Bronchial epithelial cell (primary cell): Measurements from ENCODE around the gene LCN2. TPM values are rescaled to one million over a fixed set of nuclear protein-coding genes. Genes with fewer than 3 reads are reported as not detected.

ENCODE experiments used
- DNase-seq: peaks from one replicate; pipeline ENCODE4 v3.0.0-alpha.2; 2010; ENCODE audit warnings: low read depth
- FAIRE-seq: peaks from 2 replicates; lab custom pipeline; 2011; peaks lifted over from hg19 to GRCh38; lab: Jason Lieb, UNC
- H3K27me3 ChIP-seq: 2 replicates; pipeline ENCODE4 v1.5.1; 2011; ENCODE audit warnings: low read length; ENCODE audit not compliant: control insufficient read depth, insufficient read depth
- H3K36me3 ChIP-seq: 2 replicates; pipeline ENCODE4 v1.5.1; 2011; ENCODE audit warnings: low read length; ENCODE audit not compliant: control insufficient read depth, insufficient read depth
- H3K4me3 ChIP-seq: 2 replicates; pipeline ENCODE4 v1.5.1; 2011; ENCODE audit warnings: mild to moderate bottlenecking, low read depth, low read length, control low read depth
- total RNA-seq: library from RNA; depleted of rRNA; stranded (reverse); fragments of >200 nt; gene quantifications from 2 replicates; pipeline ENCODE4 v1.2.1, GENCODE V29; 2014
- TF ChIP-seq, protein P1 (sequence below): IDR thresholded peaks from 2 replicates; pipeline ENCODE4 v1.5.1; 2011; ENCODE audit warnings: mild to moderate bottlenecking, moderate library complexity, low read length, control low read depth, inconsistent platforms; ENCODE audit not compliant: insufficient read depth, severe bottlenecking

The LCN2 gene
- total RNA-seq, 1 donor from 2014 or later, result 48.4 TPM

DNA sequence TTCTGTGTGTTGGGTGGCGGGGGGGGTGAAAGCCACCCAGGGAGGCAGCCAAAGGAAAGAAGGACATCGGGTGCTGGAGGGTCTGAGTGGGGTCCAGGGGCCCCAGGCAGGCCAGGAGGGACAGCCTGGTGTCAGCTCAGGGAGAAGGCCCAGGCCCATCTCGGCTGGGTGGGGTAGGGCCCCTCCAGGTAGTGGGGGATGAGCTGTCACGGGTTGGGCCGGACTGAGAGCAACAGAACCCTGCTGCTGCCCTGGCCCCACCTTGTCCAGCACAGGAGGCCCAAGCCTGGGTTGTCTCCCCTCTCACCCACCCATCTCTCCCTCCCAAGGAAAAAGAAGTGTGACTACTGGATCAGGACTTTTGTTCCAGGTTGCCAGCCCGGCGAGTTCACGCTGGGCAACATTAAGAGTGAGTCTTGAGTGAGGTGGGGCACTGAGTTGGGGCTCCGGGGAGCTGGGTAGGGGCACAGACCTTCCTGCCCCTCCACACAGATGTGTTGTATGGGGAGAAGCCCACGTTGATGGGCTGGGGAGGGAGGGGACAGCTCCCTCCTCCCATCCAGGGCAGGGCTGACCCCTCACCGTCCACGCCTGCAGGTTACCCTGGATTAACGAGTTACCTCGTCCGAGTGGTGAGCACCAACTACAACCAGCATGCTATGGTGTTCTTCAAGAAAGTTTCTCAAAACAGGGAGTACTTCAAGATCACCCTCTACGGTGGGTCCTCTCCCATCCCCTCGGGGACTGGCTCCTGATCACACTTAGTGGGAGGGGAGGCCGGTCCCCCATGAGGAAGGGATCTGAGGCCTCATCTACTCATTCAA is 2.3 kb downstream of the LCN2 start:
- Histone ChIP-seq H3K27me3 (no peaks in the 10 kb centered on the region), H3K4me3 (no peak overlapping the region), H3K36me3 (no peaks in the 10 kb centered on the region)
- TF ChIP-seq, protein P1, sequence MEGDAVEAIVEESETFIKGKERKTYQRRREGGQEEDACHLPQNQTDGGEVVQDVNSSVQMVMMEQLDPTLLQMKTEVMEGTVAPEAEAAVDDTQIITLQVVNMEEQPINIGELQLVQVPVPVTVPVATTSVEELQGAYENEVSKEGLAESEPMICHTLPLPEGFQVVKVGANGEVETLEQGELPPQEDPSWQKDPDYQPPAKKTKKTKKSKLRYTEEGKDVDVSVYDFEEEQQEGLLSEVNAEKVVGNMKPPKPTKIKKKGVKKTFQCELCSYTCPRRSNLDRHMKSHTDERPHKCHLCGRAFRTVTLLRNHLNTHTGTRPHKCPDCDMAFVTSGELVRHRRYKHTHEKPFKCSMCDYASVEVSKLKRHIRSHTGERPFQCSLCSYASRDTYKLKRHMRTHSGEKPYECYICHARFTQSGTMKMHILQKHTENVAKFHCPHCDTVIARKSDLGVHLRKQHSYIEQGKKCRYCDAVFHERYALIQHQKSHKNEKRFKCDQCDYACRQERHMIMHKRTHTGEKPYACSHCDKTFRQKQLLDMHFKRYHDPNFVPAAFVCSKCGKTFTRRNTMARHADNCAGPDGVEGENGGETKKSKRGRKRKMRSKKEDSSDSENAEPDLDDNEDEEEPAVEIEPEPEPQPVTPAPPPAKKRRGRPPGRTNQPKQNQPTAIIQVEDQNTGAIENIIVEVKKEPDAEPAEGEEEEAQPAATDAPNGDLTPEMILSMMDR, result no peak
- FAIRE-seq (no peak), DNase-seq (no peak)

DNA sequence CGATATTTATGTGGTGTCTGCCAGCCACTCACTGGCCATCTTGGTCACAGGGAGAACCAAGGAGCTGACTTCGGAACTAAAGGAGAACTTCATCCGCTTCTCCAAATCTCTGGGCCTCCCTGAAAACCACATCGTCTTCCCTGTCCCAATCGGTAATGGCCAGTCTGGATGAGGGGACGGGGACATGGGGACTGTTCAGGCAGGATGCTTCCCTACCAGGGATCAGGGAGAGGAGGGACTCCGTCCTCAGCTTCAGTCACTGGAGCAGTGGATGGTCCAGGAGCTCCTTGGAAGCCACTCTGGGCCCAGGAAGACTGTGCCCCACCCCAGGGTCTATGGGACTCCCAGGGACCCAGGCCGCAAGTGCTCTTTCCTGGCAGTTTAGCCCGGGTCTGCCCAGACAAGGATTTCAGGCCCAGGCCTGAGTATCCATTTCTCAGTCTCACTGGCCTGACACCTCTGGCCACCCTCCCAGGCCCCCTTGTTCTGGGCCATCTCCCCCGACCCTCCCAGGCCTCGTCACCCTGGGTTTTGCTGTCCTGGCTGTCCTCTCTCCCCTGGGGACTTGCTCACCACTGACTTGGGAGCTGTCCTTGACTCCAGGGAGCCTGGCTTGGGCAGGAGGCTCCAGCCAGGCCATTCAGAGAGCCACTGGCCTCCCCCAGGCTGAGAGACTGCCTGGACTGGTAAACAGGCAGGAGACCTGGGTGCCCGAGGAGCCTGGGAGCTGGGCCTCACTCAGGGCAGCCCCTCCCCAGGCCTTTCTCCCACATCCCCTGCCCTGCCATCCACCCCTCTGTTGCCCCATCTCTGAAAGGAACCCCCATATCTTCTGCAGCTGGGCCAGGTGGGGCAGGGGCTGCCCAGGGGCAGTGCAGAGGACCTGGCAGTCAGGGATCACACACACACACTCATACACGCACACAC is 3.1 kb downstream of the LCN2 start:
- Histone ChIP-seq H3K27me3 (no peaks in the 10 kb centered on the region), H3K36me3 (no peaks in the 10 kb centered on the region), H3K4me3 (no peak overlapping the region)
- DNase-seq (no peak), FAIRE-seq (no peak)
- TF ChIP-seq, protein P1, result no peak

DNA sequence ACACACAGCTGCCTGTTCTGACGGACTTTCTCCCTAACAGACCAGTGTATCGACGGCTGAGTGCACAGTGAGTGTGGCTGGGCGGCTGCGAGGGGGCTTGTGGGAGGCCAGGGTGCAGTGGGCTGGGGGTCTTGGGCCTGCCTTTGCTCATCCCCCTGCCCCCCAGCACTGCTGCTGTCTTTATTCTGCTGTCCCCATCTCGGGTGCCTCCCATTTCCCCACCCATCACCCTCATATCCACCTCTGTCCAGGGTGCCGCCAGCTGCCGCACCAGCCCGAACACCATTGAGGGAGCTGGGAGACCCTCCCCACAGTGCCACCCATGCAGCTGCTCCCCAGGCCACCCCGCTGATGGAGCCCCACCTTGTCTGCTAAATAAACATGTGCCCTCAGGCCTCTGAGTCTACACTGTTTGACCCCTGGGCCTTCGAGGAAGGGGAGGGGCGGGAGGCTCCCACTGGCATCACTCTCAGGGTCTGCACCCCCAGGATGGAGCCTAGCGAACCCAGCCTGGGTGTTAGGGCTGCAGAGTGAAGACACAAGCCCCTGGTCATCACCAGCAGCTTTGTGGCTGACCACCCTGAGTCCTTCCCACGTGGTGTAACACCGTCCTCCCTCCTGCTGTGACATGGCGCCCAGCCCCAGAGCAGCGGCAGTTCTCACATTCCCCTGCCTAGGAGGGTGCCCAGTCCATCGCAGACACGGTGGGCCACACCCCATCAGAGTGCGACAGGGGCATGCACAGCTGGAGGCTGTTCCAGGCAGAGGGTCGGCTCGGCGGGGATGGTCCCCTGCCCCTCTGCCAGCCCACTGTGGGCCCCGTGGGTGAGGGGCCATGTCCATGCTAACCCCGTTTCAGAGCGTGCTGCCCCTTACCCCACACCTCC is 4.0 kb downstream of the LCN2 start:
- Histone ChIP-seq H3K27me3 (no peaks in the 10 kb centered on the region), H3K36me3 (no peaks in the 10 kb centered on the region), H3K4me3 (no peak overlapping the region)
- no peak for FAIRE-seq
- TF ChIP-seq, protein P1, result no peak
- DNase-seq, result no peak

DNA sequence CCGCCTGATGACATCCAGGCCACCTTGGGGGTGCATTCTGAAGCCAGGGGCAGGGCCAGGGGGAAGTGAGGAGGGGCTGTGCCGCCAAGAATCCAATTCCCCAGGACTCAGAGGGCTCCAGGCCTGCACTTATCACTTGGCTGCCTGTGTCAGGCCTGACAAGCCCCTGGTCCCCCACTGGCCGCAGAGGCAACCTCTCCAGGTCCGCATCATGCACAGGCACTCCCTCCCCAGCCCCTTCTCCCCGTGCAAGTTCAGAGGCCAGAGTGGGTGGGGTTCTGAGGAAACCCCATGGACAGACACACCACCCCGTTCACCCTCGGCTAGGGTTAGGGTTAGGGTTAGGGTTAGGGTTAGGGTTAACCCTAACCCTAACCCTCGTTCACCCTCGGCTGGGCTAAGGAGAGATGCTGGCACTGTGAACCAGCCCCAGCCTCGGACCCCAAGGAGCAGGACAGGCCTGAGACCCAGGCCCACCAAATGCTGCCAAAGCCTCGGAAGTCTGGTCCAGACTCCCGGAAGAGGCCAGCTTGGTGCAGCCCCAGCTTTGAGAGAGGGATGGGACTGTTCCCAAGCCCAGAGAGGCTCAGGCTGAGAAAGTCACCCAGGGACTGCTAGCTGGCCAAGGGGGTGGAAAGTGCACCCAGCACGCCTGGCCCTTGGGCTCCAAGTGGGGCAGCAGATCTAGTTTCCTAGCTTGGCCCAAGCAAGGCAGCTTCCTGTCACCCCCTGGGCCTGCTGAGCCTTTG is 4.9 kb downstream of the LCN2 start:
- Histone ChIP-seq H3K36me3 (no peaks in the 10 kb centered on the region), H3K27me3 (no peaks in the 10 kb centered on the region), H3K4me3 (no peak overlapping the region)
- TF ChIP-seq, protein P1, result no peak
- DNase-seq (no peak), FAIRE-seq (no peak)
